Retinal pigment epithelial cell (primary cell): ENCODE results near the gene SH3BP5.
A peak's percentile ranks its signal among the peaks of the same experiment; 100 is the strongest.

Experiments used
- DNase-seq: peaks from one replicate; pipeline ENCODE4 v3.0.0-alpha.2; 2010; ENCODE audit warnings: low read depth
- H3K4me3 ChIP-seq: 2 replicates; pipeline ENCODE4 v1.5.1; 2011; ENCODE audit warnings: mild to moderate bottlenecking, low read length, control low read depth, moderate library complexity
- CTCF ChIP-seq: conservative IDR thresholded peaks from 2 replicates; pipeline ENCODE4 v1.5.1; 2011; ENCODE audit warnings: low read depth, low read length, control low read depth, inconsistent platforms

Gene SH3BP5

GRCh38 chr3:15256861-15257341 lies 75.5 kb downstream of the SH3BP5 start:
- DNase-seq, result no peak
- TF ChIP-seq CTCF, result no peak
- no peak overlapping the region for H3K4me3 ChIP-seq

DNA sequence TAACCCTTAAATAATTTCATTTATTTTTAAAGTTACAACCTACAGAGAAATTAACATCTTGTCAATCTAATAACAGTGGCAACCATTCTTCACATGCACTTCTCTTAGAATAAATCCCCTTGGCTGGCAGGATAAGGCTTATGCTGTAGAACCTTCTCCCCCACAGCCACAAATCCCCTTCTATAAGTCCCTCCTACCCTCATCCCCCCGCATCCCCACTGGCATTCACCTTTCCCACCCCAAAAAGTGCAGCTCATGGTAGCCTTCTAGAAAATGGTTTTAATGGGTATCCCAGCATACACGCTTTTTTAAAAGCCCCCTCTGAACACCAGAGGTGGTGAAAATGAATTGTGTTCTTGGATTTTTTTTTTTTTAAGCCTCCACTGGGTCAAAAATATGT lies 77.2 kb downstream of the SH3BP5 start:
- DNase-seq, result no peak
- H3K4me3 ChIP-seq, result no peak overlapping the region
- TF ChIP-seq CTCF, result no peak

DNA sequence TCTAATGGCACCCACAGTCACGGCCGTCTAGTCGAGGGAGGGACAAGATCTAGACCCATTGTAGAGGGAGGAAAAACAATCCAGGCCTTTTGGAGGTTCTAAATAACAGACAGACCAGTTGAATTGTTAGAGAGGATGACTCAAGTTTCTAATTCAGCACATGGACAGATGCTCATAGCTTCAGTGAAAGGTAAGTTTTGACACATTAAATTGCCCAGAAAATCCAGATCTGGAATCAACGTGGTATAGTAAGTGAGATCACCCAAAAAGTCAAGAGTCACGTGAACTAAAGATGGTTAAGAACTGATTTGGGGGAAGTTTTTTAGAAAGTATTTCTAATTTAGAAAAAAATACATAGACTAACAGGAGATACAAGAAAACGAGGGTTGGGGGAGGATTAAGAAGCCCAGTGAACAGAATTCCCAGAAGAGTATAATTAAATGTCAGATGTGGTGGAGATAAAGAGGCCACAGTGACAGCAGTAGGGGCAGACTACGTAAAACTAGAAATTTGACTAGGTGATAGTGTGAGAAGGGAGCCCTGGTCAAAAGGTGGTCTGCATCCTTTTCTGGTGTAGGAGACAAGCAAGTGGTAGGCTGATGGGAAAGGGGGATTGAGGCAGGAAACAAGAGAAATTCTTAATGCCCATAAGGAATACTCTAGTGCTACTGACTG lies 79.2 kb downstream of the SH3BP5 start:
- H3K4me3 ChIP-seq, result no peak overlapping the region
- DNase-seq, result no peak

DNA sequence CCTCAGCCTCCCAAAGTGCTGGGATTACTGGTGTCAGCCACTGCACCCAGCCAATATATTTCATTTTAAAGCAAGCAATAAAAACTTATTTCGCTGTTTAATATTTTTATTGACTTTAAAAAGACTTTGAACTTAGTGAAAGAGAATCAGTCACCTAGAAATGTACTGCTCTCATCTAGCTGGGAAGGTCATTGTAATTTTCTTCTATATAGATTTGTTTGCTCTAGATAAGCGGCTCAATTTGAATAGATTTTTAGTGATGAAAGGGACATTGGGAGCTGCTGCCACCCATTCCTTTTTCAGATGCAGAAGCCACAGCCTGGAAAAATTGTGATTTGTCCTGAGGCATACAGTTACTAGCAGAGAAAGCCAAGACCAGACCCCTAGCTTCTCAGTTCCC lies 86.2 kb downstream of the SH3BP5 start:
- no peak for TF ChIP-seq CTCF
- DNase-seq, result no peak
- H3K4me3 ChIP-seq, result no peak overlapping the region

More for the DNA sequence above, 79.2 kb downstream of the SH3BP5 start:
- no peak for TF ChIP-seq CTCF

DNA sequence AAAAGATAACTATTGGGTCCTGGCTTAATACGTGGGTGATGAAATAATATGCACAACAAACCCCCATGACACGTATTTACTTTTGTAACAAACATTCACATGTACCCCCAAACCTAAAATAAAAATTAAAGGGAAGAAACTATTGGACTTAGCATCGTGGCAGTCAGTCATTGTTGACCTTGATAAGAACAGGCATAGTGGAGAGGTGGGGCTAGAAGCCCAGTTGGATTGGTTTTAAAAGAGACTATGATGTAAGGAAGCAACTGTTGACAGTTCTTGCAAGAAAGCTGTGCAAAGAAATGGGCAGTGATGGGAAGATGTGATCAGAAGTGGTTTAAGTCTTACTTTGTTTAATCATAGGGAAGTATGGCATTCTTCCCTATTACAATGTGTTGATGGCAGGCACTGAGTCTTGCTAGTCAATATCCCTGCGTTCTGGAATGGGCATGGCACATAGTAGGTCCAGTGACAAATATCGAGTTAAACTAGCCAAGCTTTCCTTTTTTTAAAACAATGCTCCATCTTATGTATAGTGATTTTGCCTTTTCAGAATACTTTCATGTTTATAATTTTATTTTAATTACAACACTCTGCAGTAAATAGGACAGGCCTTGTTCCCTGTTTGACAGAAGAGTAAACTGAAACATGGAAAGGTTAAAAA lies 88.4 kb downstream of the SH3BP5 start:
- DNase-seq, result no peak
- H3K4me3 ChIP-seq, result no peak overlapping the region
- TF ChIP-seq CTCF, result no peak

- DNase-seq, result no peak
- H3K4me3 ChIP-seq, result no peak overlapping the region
- TF ChIP-seq CTCF, result peak; percentile 39
Observed at GRCh38 chr3:15241341-15241740, 91.0 kb downstream of the SH3BP5 start.

GRCh38 chr3:15229262-15229661 lies 103.1 kb downstream of the SH3BP5 start:
- H3K4me3 ChIP-seq, result no peak overlapping the region
- TF ChIP-seq CTCF, result no peak
- no peak for DNase-seq
